Measurements from ENCODE around the gene MYL7. TPM values are rescaled to one million over a fixed set of nuclear protein-coding genes. Genes with fewer than 3 reads are reported as not detected.

The MYL7 gene
- total RNA-seq, 1 experiment from 2014 or later = not detected

- no peak for TF ChIP-seq POLR2AphosphoS5 (IDR thresholded peaks at IDR 0.05; ENCODE audit: low read depth, low read length)
- TF ChIP-seq TCF7L2 (IDR thresholded peaks at IDR 0.05; ENCODE audit: low read depth, low read length) = no peak
- TF ChIP-seq SIN3A (IDR thresholded peaks at IDR 0.05; ENCODE audit: borderline replicate concordance, insufficient read depth, low read depth, low read length) = no peak
- TF ChIP-seq CTCF (IDR thresholded peaks at IDR 0.05) = no peak
- TF ChIP-seq REST (IDR thresholded peaks at IDR 0.05; ENCODE audit: insufficient read depth in 1 of 2, low read depth in 2 of 2, low read length in 1 of 2) = no peak
- Histone ChIP-seq H3K4me1 (ENCODE audit: control insufficient read depth, insufficient read depth, low read length) (no peaks in the 10 kb centered on the region), H3K36me3 (ENCODE audit: control insufficient read depth, insufficient read depth, low read length) (no peaks in the 10 kb centered on the region), H3K27ac (ENCODE audit: low read length) (no peak overlapping the region), H3K9me3 (ENCODE audit: control insufficient read depth, insufficient read depth, low read depth, low read length) (no peaks in the 10 kb centered on the region), H3K4me3 (ENCODE audit: low read depth in 2 of 2, low read length in 2 of 2) (no peak overlapping the region), H3K27me3 (ENCODE audit: control insufficient read depth, insufficient read depth, low read length) (no peaks in the 10 kb centered on the region)
- ATAC-seq (no peak), DNase-seq (ENCODE audit: low read depth, low spot score) (no peak)
- no TSS peak for BruUV-seq (replicated peaks)
- in situ Hi-C loops (cut with HindIII; ENCODE audit: low pct_unique_long_range_greater_than_20kb, low sequenced_read_pairs) (no loop called here), intact Hi-C loops (cut with micrococcal nuclease; ENCODE audit: unreplicated experiment) (no loop called here)
- ChIA-PET POLR2A (no interaction called here), CTCF (no interaction called here)
These were observed 1.7 kb downstream of the MYL7 start for GRCh38 chr7:44139311-44140010.

DNA sequence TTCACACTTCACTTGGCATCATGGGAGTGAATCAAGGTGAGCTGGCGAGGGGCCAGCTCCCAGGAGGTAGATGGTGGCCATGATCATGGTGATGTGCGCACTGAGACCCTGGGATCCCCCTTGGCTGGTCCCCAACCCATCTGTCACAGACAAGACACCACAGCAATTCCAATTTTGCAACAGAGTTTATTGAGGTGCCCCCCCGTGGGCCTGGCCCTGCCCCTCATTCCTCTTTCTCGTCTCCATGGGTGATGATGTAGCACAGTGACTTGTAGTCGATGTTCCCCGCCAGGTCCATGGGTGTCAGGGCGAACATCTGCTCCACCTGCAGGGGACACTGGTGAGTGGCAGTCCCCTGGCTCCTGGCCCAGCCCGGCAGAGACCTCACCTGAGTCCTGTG lies 2.4 kb downstream of the MYL7 start:
- ATAC-seq = no peak
- Histone ChIP-seq H3K27me3 (ENCODE audit: control insufficient read depth, insufficient read depth, low read length) (no peaks in the 10 kb centered on the region), H3K9me3 (ENCODE audit: control insufficient read depth, insufficient read depth, low read depth, low read length) (no peaks in the 10 kb centered on the region), H3K36me3 (ENCODE audit: control insufficient read depth, insufficient read depth, low read length) (no peaks in the 10 kb centered on the region), H3K4me1 (ENCODE audit: control insufficient read depth, insufficient read depth, low read length) (no peaks in the 10 kb centered on the region), H3K4me3 (ENCODE audit: low read depth in 2 of 2, low read length in 2 of 2) (no peak overlapping the region), H3K27ac (ENCODE audit: low read length) (no peak overlapping the region)
- intact Hi-C loops (cut with micrococcal nuclease; ENCODE audit: unreplicated experiment) = no loop called here
- DNase-seq (ENCODE audit: low read depth, low spot score) = no peak
- no TSS peak for BruUV-seq (replicated peaks)
- in situ Hi-C loops (cut with HindIII; ENCODE audit: low pct_unique_long_range_greater_than_20kb, low sequenced_read_pairs) = no loop called here
- TF ChIP-seq CTCF (IDR thresholded peaks at IDR 0.05) (no peak), SIN3A (IDR thresholded peaks at IDR 0.05; ENCODE audit: borderline replicate concordance, insufficient read depth, low read depth, low read length) (no peak), POLR2AphosphoS5 (IDR thresholded peaks at IDR 0.05; ENCODE audit: low read depth, low read length) (no peak), REST (IDR thresholded peaks at IDR 0.05; ENCODE audit: insufficient read depth in 1 of 2, low read depth in 2 of 2, low read length in 1 of 2) (no peak), TCF7L2 (IDR thresholded peaks at IDR 0.05; ENCODE audit: low read depth, low read length) (no peak)
- ChIA-PET CTCF (no interaction called here), POLR2A (no interaction called here)

Measured in Panc1 (cell line).